HL-60 (cell line): ENCODE results near the gene HK3.

Experiments used
- DNase-seq, 2 experiments: peaks; one replicate each; pipeline ENCODE4 v3.0.0-alpha.2; 2010 to 2020; ENCODE audit warnings: low read depth in 1 of 2, low spot score in 1 of 2
- H3K27ac ChIP-seq: fragments of 250-450 bp; sonication (Bioruptor Pico); replicated peaks from 2 replicates; pipeline ENCODE4 v1.5.1; 2020; ENCODE audit warnings: mild to moderate bottlenecking, moderate library complexity
- H3K27me3 ChIP-seq: fragments of 250-450 bp; sonication (Bioruptor Pico); 2 replicates; pipeline ENCODE4 v1.5.1; 2021; ENCODE audit warnings: mild to moderate bottlenecking, moderate library complexity; ENCODE audit not compliant: insufficient read depth, poor library complexity, severe bottlenecking
- H3K4me3 ChIP-seq: replicated peaks from 2 replicates; pipeline ENCODE4 v1.5.1; 2011; ENCODE audit warnings: mild to moderate bottlenecking, control low read depth, low read length; ENCODE audit not compliant: insufficient read depth
- GABPA ChIP-seq: IDR thresholded peaks from 2 replicates; pipeline ENCODE4 v1.6.1; 2012; ENCODE audit warnings: low read depth
- POLR2AphosphoS5 ChIP-seq: IDR thresholded peaks from 2 replicates; pipeline ENCODE4 v1.6.1; 2012; ENCODE audit warnings: low read depth
- SPI1 ChIP-seq: IDR thresholded peaks from 2 replicates; pipeline ENCODE4 v1.6.1; 2012; ENCODE audit warnings: low read depth, mild to moderate bottlenecking, borderline replicate concordance
- TF ChIP-seq, protein P1 (sequence below): IDR thresholded peaks from 2 replicates; pipeline ENCODE4 v1.6.1; 2012; ENCODE audit warnings: low read depth; ENCODE audit not compliant: insufficient replicate concordance
- TF ChIP-seq, protein P2 (sequence below): IDR thresholded peaks from one replicate; pipeline ENCODE4 v1.5.1; 2011; ENCODE audit warnings: low read length, control low read depth, inconsistent platforms; ENCODE audit not compliant: insufficient read depth

HK3 gene

DNA sequence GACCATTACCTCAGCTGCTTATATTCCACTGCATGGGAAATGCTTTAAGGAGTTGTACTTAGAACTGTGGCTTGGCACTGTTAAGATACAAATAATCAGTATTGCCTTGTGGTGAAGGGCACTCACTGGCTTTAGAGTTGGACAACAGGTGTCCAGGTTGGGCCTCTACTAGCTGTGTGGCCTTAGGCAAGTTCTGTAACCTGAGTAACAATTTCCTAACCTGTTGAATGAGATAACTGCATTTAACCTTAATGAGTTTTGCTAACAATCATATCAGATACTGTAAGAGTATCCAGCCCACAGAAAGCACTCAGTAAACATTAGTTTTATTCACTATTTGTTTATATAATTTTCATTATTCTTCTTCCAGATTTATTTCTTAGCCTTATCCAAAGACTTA is 17.2 kb upstream of the HK3 start:
- H3K27me3 ChIP-seq, result no peaks in the 10 kb centered on the region
- TF ChIP-seq, protein P1, sequence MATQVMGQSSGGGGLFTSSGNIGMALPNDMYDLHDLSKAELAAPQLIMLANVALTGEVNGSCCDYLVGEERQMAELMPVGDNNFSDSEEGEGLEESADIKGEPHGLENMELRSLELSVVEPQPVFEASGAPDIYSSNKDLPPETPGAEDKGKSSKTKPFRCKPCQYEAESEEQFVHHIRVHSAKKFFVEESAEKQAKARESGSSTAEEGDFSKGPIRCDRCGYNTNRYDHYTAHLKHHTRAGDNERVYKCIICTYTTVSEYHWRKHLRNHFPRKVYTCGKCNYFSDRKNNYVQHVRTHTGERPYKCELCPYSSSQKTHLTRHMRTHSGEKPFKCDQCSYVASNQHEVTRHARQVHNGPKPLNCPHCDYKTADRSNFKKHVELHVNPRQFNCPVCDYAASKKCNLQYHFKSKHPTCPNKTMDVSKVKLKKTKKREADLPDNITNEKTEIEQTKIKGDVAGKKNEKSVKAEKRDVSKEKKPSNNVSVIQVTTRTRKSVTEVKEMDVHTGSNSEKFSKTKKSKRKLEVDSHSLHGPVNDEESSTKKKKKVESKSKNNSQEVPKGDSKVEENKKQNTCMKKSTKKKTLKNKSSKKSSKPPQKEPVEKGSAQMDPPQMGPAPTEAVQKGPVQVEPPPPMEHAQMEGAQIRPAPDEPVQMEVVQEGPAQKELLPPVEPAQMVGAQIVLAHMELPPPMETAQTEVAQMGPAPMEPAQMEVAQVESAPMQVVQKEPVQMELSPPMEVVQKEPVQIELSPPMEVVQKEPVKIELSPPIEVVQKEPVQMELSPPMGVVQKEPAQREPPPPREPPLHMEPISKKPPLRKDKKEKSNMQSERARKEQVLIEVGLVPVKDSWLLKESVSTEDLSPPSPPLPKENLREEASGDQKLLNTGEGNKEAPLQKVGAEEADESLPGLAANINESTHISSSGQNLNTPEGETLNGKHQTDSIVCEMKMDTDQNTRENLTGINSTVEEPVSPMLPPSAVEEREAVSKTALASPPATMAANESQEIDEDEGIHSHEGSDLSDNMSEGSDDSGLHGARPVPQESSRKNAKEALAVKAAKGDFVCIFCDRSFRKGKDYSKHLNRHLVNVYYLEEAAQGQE, result no peak
- TF ChIP-seq SPI1 (no peak), GABPA (no peak), POLR2AphosphoS5 (no peak)
- TF ChIP-seq, protein P2, sequence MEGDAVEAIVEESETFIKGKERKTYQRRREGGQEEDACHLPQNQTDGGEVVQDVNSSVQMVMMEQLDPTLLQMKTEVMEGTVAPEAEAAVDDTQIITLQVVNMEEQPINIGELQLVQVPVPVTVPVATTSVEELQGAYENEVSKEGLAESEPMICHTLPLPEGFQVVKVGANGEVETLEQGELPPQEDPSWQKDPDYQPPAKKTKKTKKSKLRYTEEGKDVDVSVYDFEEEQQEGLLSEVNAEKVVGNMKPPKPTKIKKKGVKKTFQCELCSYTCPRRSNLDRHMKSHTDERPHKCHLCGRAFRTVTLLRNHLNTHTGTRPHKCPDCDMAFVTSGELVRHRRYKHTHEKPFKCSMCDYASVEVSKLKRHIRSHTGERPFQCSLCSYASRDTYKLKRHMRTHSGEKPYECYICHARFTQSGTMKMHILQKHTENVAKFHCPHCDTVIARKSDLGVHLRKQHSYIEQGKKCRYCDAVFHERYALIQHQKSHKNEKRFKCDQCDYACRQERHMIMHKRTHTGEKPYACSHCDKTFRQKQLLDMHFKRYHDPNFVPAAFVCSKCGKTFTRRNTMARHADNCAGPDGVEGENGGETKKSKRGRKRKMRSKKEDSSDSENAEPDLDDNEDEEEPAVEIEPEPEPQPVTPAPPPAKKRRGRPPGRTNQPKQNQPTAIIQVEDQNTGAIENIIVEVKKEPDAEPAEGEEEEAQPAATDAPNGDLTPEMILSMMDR, result no peak
- no peak overlapping the region for H3K4me3 ChIP-seq
- no peak for DNase-seq
- H3K27ac ChIP-seq, result no peak overlapping the region

DNA sequence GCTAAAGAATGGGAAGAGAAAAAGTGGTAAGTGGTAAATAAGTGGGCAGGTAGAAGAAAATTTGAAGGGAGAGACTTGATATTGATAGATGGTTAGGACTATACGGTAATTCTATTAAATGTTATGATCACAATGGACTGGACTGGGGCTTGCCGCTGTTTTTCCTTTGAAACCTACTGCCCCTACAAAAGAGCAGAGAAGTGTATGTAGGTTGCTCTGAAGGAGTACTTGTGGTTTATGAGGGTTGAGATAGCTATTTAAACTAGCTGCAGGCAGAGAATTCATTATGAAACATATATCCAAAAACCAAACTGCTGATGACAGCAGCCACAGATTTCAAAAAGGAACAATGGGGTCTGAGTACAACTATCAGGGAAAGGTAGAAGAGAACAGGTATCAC is 16.8 kb upstream of the HK3 start:
- TF ChIP-seq SPI1 (no peak), GABPA (no peak)
- TF ChIP-seq, protein P1, result no peak
- no peak for DNase-seq
- no peak overlapping the region for H3K4me3 ChIP-seq
- H3K27me3 ChIP-seq, result no peaks in the 10 kb centered on the region
- H3K27ac ChIP-seq, result no peak overlapping the region

DNA sequence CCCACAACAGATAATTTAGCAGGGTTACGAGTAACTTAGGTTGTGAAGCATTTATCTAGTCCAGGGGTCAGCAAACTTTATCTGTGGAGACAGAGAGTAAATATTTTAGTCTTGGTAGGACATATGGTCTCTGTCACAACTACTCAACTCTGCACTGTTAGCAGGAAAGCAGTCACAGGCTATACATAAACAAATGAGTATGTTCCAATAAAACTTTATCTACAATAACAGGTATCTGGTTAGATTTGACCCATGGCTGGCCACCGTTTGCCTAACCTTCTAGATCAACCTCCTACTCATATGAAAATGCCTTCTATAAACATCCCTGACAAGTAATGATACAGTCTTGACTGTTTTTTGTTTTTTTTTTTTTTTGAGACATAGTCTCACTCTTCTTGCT is 13.0 kb upstream of the HK3 start:
- TF ChIP-seq, protein P1, result no peak
- TF ChIP-seq POLR2AphosphoS5 (no peak), GABPA (no peak), SPI1 (no peak)
- TF ChIP-seq, protein P2, result no peak
- no peak overlapping the region for H3K27ac ChIP-seq

More for the DNA sequence above, 13.0 kb upstream of the HK3 start:
- Histone ChIP-seq H3K27me3 (no peaks in the 10 kb centered on the region), H3K4me3 (no peak overlapping the region)
- no peak for DNase-seq
